ENCODE results near the gene PAH. TPM values are rescaled to one million over a fixed set of nuclear protein-coding genes. Genes with fewer than 3 reads are reported as not detected.

PAH gene
- total and polyA plus RNA-seq, 2 of the 13 experiments (the other 11 are each of a cell fraction or from before 2014, with no cell fraction given): 192 to 451 TPM

DNA sequence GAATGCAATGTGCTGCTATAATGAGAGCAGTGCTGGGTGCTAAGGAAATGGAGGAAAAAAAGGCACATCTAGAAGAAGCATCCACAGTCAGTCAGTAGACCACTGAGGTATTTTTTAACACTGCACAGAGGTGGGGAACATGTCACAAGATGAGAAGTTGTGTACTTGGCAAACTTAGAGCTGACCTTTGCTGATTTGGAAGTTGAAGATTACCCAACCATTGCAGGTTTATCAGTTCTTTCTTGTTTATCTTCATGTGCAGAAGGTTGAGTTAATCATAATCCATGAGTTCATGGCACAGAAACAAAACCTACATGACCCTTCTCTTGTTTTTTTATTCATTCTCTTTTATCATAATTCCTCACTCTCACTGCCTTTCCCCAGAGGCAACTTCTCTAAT lies 3.2 kb upstream of the PAH start (continued):
- TF ChIP-seq HOXA3 (CRISPR knock-in tag; IDR thresholded peaks at IDR 0.05) (peak; percentile 78), ZSCAN22 (CRISPR knock-in tag; IDR thresholded peaks at IDR 0.05) (0 out of 2 replicates have a peak, but pooled peaks have one; percentile 21), ZNF253 (CRISPR knock-in tag; IDR thresholded peaks at IDR 0.05; ENCODE audit: borderline replicate concordance) (no peak), SALL1 (CRISPR knock-in tag; IDR thresholded peaks at IDR 0.05) (peak; percentile 96), AKAP8 (CRISPR knock-in tag; IDR thresholded peaks at IDR 0.05) (peak; percentile 58; the same call in 1 of the 2 replicates), SKI (IDR thresholded peaks at IDR 0.05; ENCODE audit: partially characterized antibody) (no peak), FOXO1 (CRISPR knock-in tag; IDR thresholded peaks at IDR 0.05) (peak; percentile 97), MXD4 (CRISPR knock-in tag; IDR thresholded peaks at IDR 0.05) (0 out of 2 replicates have a peak, but pooled peaks have one; percentile 59), BCL6 (CRISPR knock-in tag; IDR thresholded peaks at IDR 0.05) (peak; percentile 93), ZNF629 (CRISPR knock-in tag; conservative IDR thresholded peaks at IDR 0.05) (peak; percentile 36), KDM5B (CRISPR knock-in tag; IDR thresholded peaks at IDR 0.05; ENCODE audit: borderline replicate concordance) (no peak), SAP130 (CRISPR knock-in tag; IDR thresholded peaks at IDR 0.05; ENCODE audit: low read depth) (peak; percentile 94), ATF1 (CRISPR knock-in tag; IDR thresholded peaks at IDR 0.05) (peak; percentile 64; the same call in 1 of the 2 replicates), MED1 (CRISPR knock-in tag; IDR thresholded peaks at IDR 0.05) (peak; percentile 97), ZNF205 (CRISPR knock-in tag; IDR thresholded peaks at IDR 0.05) (peak; percentile 70; the same call in 1 of the 2 replicates), MEIS1 (CRISPR knock-in tag; IDR thresholded peaks at IDR 0.05; ENCODE audit: borderline replicate concordance) (peak; percentile 87; the same call in 1 of the 2 replicates), ZNF367 (CRISPR knock-in tag; IDR thresholded peaks at IDR 0.05; ENCODE audit: borderline replicate concordance) (no peak), NCOA5 (CRISPR knock-in tag; IDR thresholded peaks at IDR 0.05) (no peak), DMAP1 (CRISPR knock-in tag; IDR thresholded peaks at IDR 0.05) (peak; percentile 46; the same call in 1 of the 2 replicates), ZNF263 (CRISPR knock-in tag; IDR thresholded peaks at IDR 0.05) (no peak), PHF21A (CRISPR knock-in tag; IDR thresholded peaks at IDR 0.05) (peak; percentile 80)
- TF ChIP-seq, protein P1, sequence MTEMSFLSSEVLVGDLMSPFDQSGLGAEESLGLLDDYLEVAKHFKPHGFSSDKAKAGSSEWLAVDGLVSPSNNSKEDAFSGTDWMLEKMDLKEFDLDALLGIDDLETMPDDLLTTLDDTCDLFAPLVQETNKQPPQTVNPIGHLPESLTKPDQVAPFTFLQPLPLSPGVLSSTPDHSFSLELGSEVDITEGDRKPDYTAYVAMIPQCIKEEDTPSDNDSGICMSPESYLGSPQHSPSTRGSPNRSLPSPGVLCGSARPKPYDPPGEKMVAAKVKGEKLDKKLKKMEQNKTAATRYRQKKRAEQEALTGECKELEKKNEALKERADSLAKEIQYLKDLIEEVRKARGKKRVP (CRISPR knock-in tag; IDR thresholded peaks at IDR 0.05): peak in 1 of 2 experiments; percentile 51; a peak in 1 of 4 replicates
- TF ChIP-seq, protein P2, sequence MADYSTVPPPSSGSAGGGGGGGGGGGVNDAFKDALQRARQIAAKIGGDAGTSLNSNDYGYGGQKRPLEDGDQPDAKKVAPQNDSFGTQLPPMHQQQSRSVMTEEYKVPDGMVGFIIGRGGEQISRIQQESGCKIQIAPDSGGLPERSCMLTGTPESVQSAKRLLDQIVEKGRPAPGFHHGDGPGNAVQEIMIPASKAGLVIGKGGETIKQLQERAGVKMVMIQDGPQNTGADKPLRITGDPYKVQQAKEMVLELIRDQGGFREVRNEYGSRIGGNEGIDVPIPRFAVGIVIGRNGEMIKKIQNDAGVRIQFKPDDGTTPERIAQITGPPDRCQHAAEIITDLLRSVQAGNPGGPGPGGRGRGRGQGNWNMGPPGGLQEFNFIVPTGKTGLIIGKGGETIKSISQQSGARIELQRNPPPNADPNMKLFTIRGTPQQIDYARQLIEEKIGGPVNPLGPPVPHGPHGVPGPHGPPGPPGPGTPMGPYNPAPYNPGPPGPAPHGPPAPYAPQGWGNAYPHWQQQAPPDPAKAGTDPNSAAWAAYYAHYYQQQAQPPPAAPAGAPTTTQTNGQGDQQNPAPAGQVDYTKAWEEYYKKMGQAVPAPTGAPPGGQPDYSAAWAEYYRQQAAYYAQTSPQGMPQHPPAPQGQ (CRISPR knock-in tag; IDR thresholded peaks at IDR 0.05; ENCODE audit: borderline replicate concordance): no peak
- TF ChIP-seq, protein P3, sequence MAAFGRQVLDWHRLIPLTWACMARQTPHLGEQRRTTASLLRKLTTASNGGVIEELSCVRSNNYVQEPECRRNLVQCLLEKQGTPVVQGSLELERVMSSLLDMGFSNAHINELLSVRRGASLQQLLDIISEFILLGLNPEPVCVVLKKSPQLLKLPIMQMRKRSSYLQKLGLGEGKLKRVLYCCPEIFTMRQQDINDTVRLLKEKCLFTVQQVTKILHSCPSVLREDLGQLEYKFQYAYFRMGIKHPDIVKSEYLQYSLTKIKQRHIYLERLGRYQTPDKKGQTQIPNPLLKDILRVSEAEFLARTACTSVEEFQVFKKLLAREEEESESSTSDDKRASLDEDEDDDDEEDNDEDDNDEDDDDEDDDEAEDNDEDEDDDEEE (CRISPR knock-in tag; IDR thresholded peaks at IDR 0.05): no peak
- TF ChIP-seq, protein P4, sequence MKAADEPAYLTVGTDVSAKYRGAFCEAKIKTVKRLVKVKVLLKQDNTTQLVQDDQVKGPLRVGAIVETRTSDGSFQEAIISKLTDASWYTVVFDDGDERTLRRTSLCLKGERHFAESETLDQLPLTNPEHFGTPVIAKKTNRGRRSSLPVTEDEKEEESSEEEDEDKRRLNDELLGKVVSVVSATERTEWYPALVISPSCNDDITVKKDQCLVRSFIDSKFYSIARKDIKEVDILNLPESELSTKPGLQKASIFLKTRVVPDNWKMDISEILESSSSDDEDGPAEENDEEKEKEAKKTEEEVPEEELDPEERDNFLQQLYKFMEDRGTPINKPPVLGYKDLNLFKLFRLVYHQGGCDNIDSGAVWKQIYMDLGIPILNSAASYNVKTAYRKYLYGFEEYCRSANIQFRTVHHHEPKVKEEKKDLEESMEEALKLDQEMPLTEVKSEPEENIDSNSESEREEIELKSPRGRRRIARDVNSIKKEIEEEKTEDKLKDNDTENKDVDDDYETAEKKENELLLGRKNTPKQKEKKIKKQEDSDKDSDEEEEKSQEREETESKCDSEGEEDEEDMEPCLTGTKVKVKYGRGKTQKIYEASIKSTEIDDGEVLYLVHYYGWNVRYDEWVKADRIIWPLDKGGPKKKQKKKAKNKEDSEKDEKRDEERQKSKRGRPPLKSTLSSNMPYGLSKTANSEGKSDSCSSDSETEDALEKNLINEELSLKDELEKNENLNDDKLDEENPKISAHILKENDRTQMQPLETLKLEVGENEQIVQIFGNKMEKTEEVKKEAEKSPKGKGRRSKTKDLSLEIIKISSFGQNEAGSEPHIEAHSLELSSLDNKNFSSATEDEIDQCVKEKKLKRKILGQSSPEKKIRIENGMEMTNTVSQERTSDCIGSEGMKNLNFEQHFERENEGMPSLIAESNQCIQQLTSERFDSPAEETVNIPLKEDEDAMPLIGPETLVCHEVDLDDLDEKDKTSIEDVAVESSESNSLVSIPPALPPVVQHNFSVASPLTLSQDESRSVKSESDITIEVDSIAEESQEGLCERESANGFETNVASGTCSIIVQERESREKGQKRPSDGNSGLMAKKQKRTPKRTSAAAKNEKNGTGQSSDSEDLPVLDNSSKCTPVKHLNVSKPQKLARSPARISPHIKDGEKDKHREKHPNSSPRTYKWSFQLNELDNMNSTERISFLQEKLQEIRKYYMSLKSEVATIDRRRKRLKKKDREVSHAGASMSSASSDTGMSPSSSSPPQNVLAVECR (CRISPR knock-in tag; IDR thresholded peaks at IDR 0.05; ENCODE audit: borderline replicate concordance): no peak; the same call in 1 of the 2 replicates

All from HepG2 (cell line).